ENCODE results near the gene DGKG. TPM values are rescaled to one million over a fixed set of nuclear protein-coding genes. Genes with fewer than 3 reads are reported as not detected.

Gene DGKG
- polyA plus RNA-seq, 3 donors = 4.2 to 9.2 (median 4.3) TPM

DNA sequence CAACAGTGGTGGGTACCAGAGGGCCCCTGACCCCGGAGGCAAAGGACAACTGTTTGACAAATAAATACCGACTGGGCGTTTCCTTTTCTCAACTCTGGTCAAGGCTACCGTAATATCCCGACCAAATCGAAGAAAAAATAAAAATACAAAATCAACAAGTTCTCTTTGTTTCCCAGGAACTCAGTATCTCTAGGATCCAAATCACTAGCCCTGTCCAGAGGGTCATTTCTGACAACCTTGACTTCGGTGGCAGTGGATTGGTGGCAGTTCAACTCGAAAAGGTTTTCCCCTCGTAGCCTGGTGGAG is 456 bp upstream of the DGKG start:
- peak overlapping the region; percentile 77 for H3K9ac ChIP-seq (ENCODE audit: insufficient read depth, low read length, poor library complexity, severe bottlenecking)
- intact Hi-C loops (cut with micrococcal nuclease) = no loop called here
- peak overlapping the region; percentile 91 to 94 for H3K4me3 Mint-ChIP-seq

DNA sequence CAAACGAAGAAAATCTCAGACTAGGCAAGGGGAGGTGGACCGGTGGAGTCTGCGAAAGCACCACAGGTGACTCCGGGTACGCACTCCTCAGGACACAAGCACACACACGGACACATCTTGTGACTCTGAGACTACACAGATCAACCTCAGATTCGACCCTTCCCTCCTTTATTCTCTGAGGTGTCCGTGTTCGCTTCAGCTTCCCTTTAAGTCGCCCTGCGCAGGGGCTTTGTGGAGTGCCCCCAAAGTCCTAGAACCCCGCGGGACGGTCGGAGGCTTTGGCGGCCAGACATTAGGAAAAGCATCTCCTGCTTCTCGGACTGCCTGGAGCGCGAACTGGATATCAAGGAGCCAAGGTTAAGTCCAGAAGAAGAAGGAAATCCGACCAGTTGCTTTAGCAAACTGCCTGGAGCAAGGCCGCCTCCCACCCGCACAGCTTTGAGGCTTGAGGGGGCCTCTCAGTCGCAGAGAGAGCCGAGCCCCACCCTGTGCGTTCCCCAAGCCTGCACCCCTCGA is 730 bp downstream of the DGKG start:
- H3K4me1 ChIP-seq (ENCODE audit: control insufficient read depth in 1 of 2, insufficient read depth in 2 of 2, low read length in 2 of 2) = peaks cover 69 to 72% of the 10 kb centered on the region in 2 donors
- peaks cover 43% of the 10 kb centered on the region for H4K20me1 ChIP-seq (ENCODE audit: insufficient read depth, low read length)
- H3K27me3 ChIP-seq (ENCODE audit: control insufficient read depth in 2 of 2, insufficient read depth in 2 of 2, low read length in 2 of 2) = no peaks in the 10 kb centered on the region
- intact Hi-C loops (cut with micrococcal nuclease) = loop anchor here in 1 of 2 donors (2.0 kb wide), 1 partner anchor 15 kb away; no protein-coding TSS in a partner anchor
- H3K27ac ChIP-seq (ENCODE audit: low read depth in 1 of 2, low read length in 2 of 2) = peak overlapping the region; percentile 63 to 83
- Mint-ChIP-seq H3K27me3 (ENCODE audit: low read depth in 3 of 3) (no peaks in the 10 kb centered on the region), H3K36me3 (peaks cover 0 to 3% of the 10 kb centered on the region in 2 donors), H3K9me3 (no peaks in the 10 kb centered on the region), H3K4me3 (peak overlapping the region; percentile 91 to 94), H3K4me1 (peaks cover 89% of the 10 kb centered on the region), H3K27ac (peak overlapping the region; percentile 75 to 94 (median 84))
- H3K36me3 ChIP-seq (replicated peaks in 1 of 2; ENCODE audit: control insufficient read depth in 1 of 2, insufficient read depth in 2 of 2, low read length in 2 of 2) = no peaks in the 10 kb centered on the region
- H2AFZ ChIP-seq (ENCODE audit: insufficient read depth, low read depth, low read length, poor library complexity, severe bottlenecking) = peak overlapping the region; percentile 83
- WGBS (ENCODE audit: insufficient coverage) = under 1% methylated on average over 22 of the region's 26 CpGs
- H3K9me3 ChIP-seq (replicated peaks in 1 of 2; ENCODE audit: control insufficient read depth in 1 of 2, insufficient read depth in 1 of 2, low read length in 2 of 2) = no peaks in the 10 kb centered on the region
- H3K9ac ChIP-seq (ENCODE audit: insufficient read depth, low read length, poor library complexity, severe bottlenecking) = peak overlapping the region; percentile 77
- H3K4me2 ChIP-seq (replicated peaks; ENCODE audit: extremely low read depth, low read length, poor library complexity, severe bottlenecking) = peak overlapping the region; percentile 97
- peak overlapping the region; percentile 82 to 91 (median 82) for H3K4me3 ChIP-seq (replicated peaks in 1 of 3; ENCODE audit: low read depth in 2 of 3, low read length in 3 of 3)
- H3K79me2 ChIP-seq (ENCODE audit: insufficient read depth, low read length) = peaks cover 74% of the 10 kb centered on the region
- TF ChIP-seq, protein P1, sequence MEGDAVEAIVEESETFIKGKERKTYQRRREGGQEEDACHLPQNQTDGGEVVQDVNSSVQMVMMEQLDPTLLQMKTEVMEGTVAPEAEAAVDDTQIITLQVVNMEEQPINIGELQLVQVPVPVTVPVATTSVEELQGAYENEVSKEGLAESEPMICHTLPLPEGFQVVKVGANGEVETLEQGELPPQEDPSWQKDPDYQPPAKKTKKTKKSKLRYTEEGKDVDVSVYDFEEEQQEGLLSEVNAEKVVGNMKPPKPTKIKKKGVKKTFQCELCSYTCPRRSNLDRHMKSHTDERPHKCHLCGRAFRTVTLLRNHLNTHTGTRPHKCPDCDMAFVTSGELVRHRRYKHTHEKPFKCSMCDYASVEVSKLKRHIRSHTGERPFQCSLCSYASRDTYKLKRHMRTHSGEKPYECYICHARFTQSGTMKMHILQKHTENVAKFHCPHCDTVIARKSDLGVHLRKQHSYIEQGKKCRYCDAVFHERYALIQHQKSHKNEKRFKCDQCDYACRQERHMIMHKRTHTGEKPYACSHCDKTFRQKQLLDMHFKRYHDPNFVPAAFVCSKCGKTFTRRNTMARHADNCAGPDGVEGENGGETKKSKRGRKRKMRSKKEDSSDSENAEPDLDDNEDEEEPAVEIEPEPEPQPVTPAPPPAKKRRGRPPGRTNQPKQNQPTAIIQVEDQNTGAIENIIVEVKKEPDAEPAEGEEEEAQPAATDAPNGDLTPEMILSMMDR (IDR thresholded peaks at IDR 0.05) = no peak
- peak in 1 of 3 donors; percentile 21 for DNase-seq

More for the DNA sequence above, 456 bp upstream of the DGKG start:
- peak overlapping the region; percentile 82 to 91 (median 82) for H3K4me3 ChIP-seq (replicated peaks in 1 of 3; ENCODE audit: low read depth in 2 of 3, low read length in 3 of 3)
- Mint-ChIP-seq H3K4me1 (peaks cover 89% of the 10 kb centered on the region), H3K9me3 (no peaks in the 10 kb centered on the region), H3K27me3 (ENCODE audit: low read depth in 3 of 3) (no peaks in the 10 kb centered on the region), H3K27ac (peak overlapping the region; percentile 77 to 94 (median 87)), H3K36me3 (no peaks in the 10 kb centered on the region)
- TF ChIP-seq, protein P1 (IDR thresholded peaks at IDR 0.05) = no peak
- H3K79me2 ChIP-seq (ENCODE audit: insufficient read depth, low read length) = peaks cover 65% of the 10 kb centered on the region
- 35% methylated on average over 5 of the region's 9 CpGs for WGBS (ENCODE audit: insufficient coverage)
- no peaks in the 10 kb centered on the region for H3K9me3 ChIP-seq (replicated peaks in 1 of 2; ENCODE audit: control insufficient read depth in 1 of 2, insufficient read depth in 1 of 2, low read length in 2 of 2)
- peaks cover 31% of the 10 kb centered on the region for H4K20me1 ChIP-seq (ENCODE audit: insufficient read depth, low read length)
- H2AFZ ChIP-seq (ENCODE audit: insufficient read depth, low read depth, low read length, poor library complexity, severe bottlenecking) = peak overlapping the region; percentile 83
- peaks cover 77% of the 10 kb centered on the region in 2 donors for H3K4me1 ChIP-seq (ENCODE audit: control insufficient read depth in 1 of 2, insufficient read depth in 2 of 2, low read length in 2 of 2)
- peak overlapping the region; percentile 97 for H3K4me2 ChIP-seq (replicated peaks; ENCODE audit: extremely low read depth, low read length, poor library complexity, severe bottlenecking)
- no peaks in the 10 kb centered on the region for H3K36me3 ChIP-seq (replicated peaks in 1 of 2; ENCODE audit: control insufficient read depth in 1 of 2, insufficient read depth in 2 of 2, low read length in 2 of 2)
- H3K27ac ChIP-seq (ENCODE audit: low read depth in 1 of 2, low read length in 2 of 2) = peak overlapping the region in 1 of 2 donors; percentile 83
- H3K27me3 ChIP-seq (ENCODE audit: control insufficient read depth in 2 of 2, insufficient read depth in 2 of 2, low read length in 2 of 2) = no peaks in the 10 kb centered on the region
- DNase-seq = no peak
